Spleen (tissue), 11 donors: ENCODE results near the gene PTBP2. TPM values are rescaled to one million over a fixed set of nuclear protein-coding genes. Genes with fewer than 3 reads are reported as not detected.

Source experiments
- DNase-seq: peaks from one replicate; pipeline ENCODE4 v3.0.0-alpha.2; 2020
- H3K27ac ChIP-seq, 8 donors: fragments of 200-600 bp; sonication (generic) in 7 of 8; 1 replicate in 4 of 8; 2 replicates in 4 of 8; pipeline versions ENCODE4 v1.5.0 to v1.8.0; 2016 to 2021; ENCODE audit warnings: inconsistent platforms in 4 of 8, mild to moderate bottlenecking in 4 of 8, moderate library complexity in 1 of 8
- H3K27me3 ChIP-seq, 7 donors: fragments of 200-600 bp; sonication (generic) in 6 of 7; replicated peaks in 1 of 7; 1 replicate in 4 of 7; 2 replicates in 3 of 7; pipeline versions ENCODE4 v1.5.0 to v1.8.0; 2016 to 2021; ENCODE audit warnings: inconsistent platforms in 3 of 7, mild to moderate bottlenecking in 1 of 7
- H3K36me3 ChIP-seq, 6 donors: fragments of 200-600 bp; sonication (generic) in 5 of 6; 1 replicate in 4 of 6; 2 replicates in 2 of 6; pipeline versions ENCODE4 v1.5.0 to v1.8.0; 2016 to 2021; ENCODE audit warnings: inconsistent platforms in 2 of 6
- H3K4me1 ChIP-seq, 6 donors: fragments of 200-600 bp; sonication (generic) in 5 of 6; 1 replicate in 3 of 6; 2 replicates in 3 of 6; pipeline versions ENCODE4 v1.5.0 to v1.8.0; 2016 to 2021; ENCODE audit warnings: inconsistent platforms in 3 of 6
- H3K4me3 ChIP-seq, 8 donors: fragments of 200-600 bp; sonication (generic) in 7 of 8; 1 replicate in 4 of 8; 2 replicates in 4 of 8; pipeline versions ENCODE4 v1.5.0 to v1.8.0; 2016 to 2021; ENCODE audit warnings: inconsistent platforms in 4 of 8, mild to moderate bottlenecking in 4 of 8, moderate library complexity in 2 of 8
- H3K9me3 ChIP-seq, 8 donors: fragments of 200-600 bp; sonication (generic) in 7 of 8; 1 replicate in 4 of 8; 2 replicates in 4 of 8; pipeline versions ENCODE4 v1.5.0 to v1.8.0; 2016 to 2021; ENCODE audit warnings: inconsistent platforms in 4 of 8
- CTCF ChIP-seq, 11 experiments: fragments of 200-600 bp in 7 of 11; fragments of 450-650 bp in 4 of 11; sonication (generic) in 4 of 11; IDR thresholded peaks in 8 of 11; conservative IDR thresholded peaks in 3 of 11; 1 replicate in 7 of 11; 2 replicates in 4 of 11; pipeline versions ENCODE4 v1.4.0 to v1.8.0; 2016 to 2021; ENCODE audit warnings: antibody characterized with exemption in 11 of 11, inconsistent platforms in 4 of 11, mild to moderate bottlenecking in 1 of 11
- POLR2A ChIP-seq, 3 donors: fragments of 450-650 bp; IDR thresholded peaks; one replicate each; pipeline ENCODE4 v1.5.1; 2017; ENCODE audit warnings: antibody characterized with exemption in 3 of 3, mild to moderate bottlenecking in 1 of 3
- POLR2AphosphoS5 ChIP-seq, 3 donors: sonication (generic); formaldehyde crosslinking; IDR thresholded peaks; one replicate each; pipeline ENCODE4 v1.5.1; 2017; ENCODE audit warnings: antibody characterized with exemption in 3 of 3
- WGBS, 5 donors: extraction: QIAGEN DNeasy Blood & Tissue Kit in 3 of 5; methylation state at CpG; one replicate each; pipeline versions ENCODE4 v1.1.5 to v1.1.7; 2013 to 2018; 5-methylcytosine and 5-hydroxymethylcytosine counted together
- intact Hi-C: fragments of 100-400 bp; cut with DNase I; formaldehyde crosslinking; loops from one replicate; pipeline ENCODE4 v1.15.0; 2023; ENCODE audit warnings: low total_unique reads
- polyA plus RNA-seq, 3 donors: library from polyadenylated mRNA; stranded (reverse); fragments of 200-250 nt; gene quantifications; one replicate each; pipeline ENCODE4 v1.2.1, GENCODE V29; 2013
- total RNA-seq, 7 donors: library from RNA; depleted of rRNA in 3 of 7; stranded (reverse); fragments of >200 nt in 3 of 7; fragmentation: NEBNext Ultra II Directional in 4 of 7; extraction: Animal tissue kit (Norgen Biotek cat#: 25700) in 4 of 7; gene quantifications; one replicate each; pipeline versions ENCODE4 v1.1.0 to v1.2.1, GENCODE V29; 2016 to 2021
- donor health status: healthy with polysubstance abuse.
- donor health status: DM: no; HTN: no; CAD: no; lungs with moderate emphysema.
- donor health status: DM: no; HTN: no; CAD: no.
- donor health status: Bipolar disorder and iron deficiency.
- donor health status: healthy.
- donor health status: DM: no; HTN: no; CAD: no.
- donor health status: DM: yes; HTN: yes; CAD: no.

Gene PTBP2
- total and polyA plus RNA-seq, 10 donors: 15.4 to 89.9 (median 25.9) TPM

- H3K27ac ChIP-seq: no peak overlapping the region
- H3K9me3 ChIP-seq: peaks cover 0 to 9% (median 0%) of the 10 kb centered on the region in 8 donors
- no peak overlapping the region for H3K4me3 ChIP-seq
- intact Hi-C loops: no loop called here
- TF ChIP-seq POLR2AphosphoS5 (IDR thresholded peaks at IDR 0.05) (no peak), POLR2A (IDR thresholded peaks at IDR 0.05) (no peak), CTCF (IDR thresholded peaks at IDR 0.05 in 8 of 11, conservative IDR thresholded peaks at IDR 0.05 in 3 of 11) (no peak)
- DNase-seq: no peak
- no peaks in the 10 kb centered on the region for H3K27me3 ChIP-seq
- 68 to 89% (median 74%) methylated on average over 1 of the region's 1 CpG for WGBS, 5 donors
- H3K36me3 ChIP-seq: no peaks in the 10 kb centered on the region
- H3K4me1 ChIP-seq: no peaks in the 10 kb centered on the region
These were observed 18.4 kb upstream of the PTBP2 start for GRCh38 chr1:96703186-96703585.

DNA sequence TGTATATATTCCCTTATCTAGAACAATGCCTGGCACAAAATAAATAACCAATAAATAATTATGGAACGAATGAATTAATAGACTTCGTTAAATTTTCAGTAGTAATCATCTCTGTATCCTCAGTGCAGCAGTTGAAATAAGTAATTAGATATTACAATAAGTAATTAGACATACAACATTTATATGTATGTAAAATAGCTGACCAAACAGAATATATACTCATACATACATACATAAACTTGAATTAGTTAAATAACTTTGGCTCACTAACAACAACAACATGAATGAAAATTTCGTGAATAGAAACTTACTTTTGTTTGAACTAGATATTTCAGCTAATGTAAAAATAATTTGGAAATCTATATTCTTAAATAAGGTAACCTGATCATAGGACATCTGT lies 14.6 kb upstream of the PTBP2 start:
- intact Hi-C loops: no loop called here
- H3K9me3 ChIP-seq: no peaks in the 10 kb centered on the region
- H3K27ac ChIP-seq: no peak overlapping the region
- TF ChIP-seq POLR2A (IDR thresholded peaks at IDR 0.05) (no peak), CTCF (IDR thresholded peaks at IDR 0.05 in 8 of 11, conservative IDR thresholded peaks at IDR 0.05 in 3 of 11) (no peak), POLR2AphosphoS5 (IDR thresholded peaks at IDR 0.05) (no peak)
- no peak for DNase-seq
- WGBS, 5 donors: 80 to 94% (median 91%) methylated on average over 3 of the region's 3 CpGs
- no peaks in the 10 kb centered on the region for H3K4me1 ChIP-seq
- no peaks in the 10 kb centered on the region for H3K36me3 ChIP-seq
- H3K4me3 ChIP-seq: no peak overlapping the region
- H3K27me3 ChIP-seq: no peaks in the 10 kb centered on the region

- Histone ChIP-seq H3K36me3 (no peaks in the 10 kb centered on the region), H3K4me3 (no peak overlapping the region), H3K27ac (no peak overlapping the region), H3K9me3 (no peaks in the 10 kb centered on the region), H3K4me1 (no peaks in the 10 kb centered on the region), H3K27me3 (no peaks in the 10 kb centered on the region)
- WGBS, 5 donors: 93 to 97% (median 94%) methylated on average over 4 of the region's 4 CpGs
- TF ChIP-seq CTCF (IDR thresholded peaks at IDR 0.05 in 8 of 11, conservative IDR thresholded peaks at IDR 0.05 in 3 of 11): no peak
- TF ChIP-seq POLR2AphosphoS5 (IDR thresholded peaks at IDR 0.05): no peak
- no peak for TF ChIP-seq POLR2A (IDR thresholded peaks at IDR 0.05)
- intact Hi-C loops: no loop called here
- DNase-seq: no peak
These were observed 13.1 kb upstream of the PTBP2 start for GRCh38 chr1:96708482-96708881.

- Histone ChIP-seq H3K36me3 (no peaks in the 10 kb centered on the region), H3K9me3 (no peaks in the 10 kb centered on the region), H3K4me3 (no peak overlapping the region), H3K27ac (peak overlapping the region in 1 of 8 donors; percentile 72), H3K27me3 (no peaks in the 10 kb centered on the region), H3K4me1 (no peaks in the 10 kb centered on the region)
- 80 to 88% (median 84%) methylated on average over 4 of the region's 4 CpGs for WGBS, 5 donors
- DNase-seq: no peak
- TF ChIP-seq POLR2AphosphoS5 (IDR thresholded peaks at IDR 0.05) (no peak), CTCF (IDR thresholded peaks at IDR 0.05 in 8 of 11, conservative IDR thresholded peaks at IDR 0.05 in 3 of 11) (no peak), POLR2A (IDR thresholded peaks at IDR 0.05) (no peak)
- intact Hi-C loops: no loop called here
These were observed 10.7 kb upstream of the PTBP2 start for GRCh38 chr1:96710708-96711477.
